K562 (cell line): ENCODE measurements around the gene CNDP1. TPM values are rescaled to one million over a fixed set of nuclear protein-coding genes. Genes with fewer than 3 reads are reported as not detected.
A peak's percentile ranks its signal among the peaks of the same experiment; 100 is the strongest.

Experiments used
- ASH1L ChIP-seq: fragments of 450-650 bp; IDR thresholded peaks from 2 replicates; pipeline ENCODE4 v1.6.1; 2018; ENCODE audit warnings: borderline replicate concordance, mild to moderate bottlenecking, low read depth; ENCODE audit not compliant: partially characterized antibody
- CBX8 ChIP-seq: fragments of 200-600 bp; sonication (generic); IDR thresholded peaks from 2 replicates; pipeline ENCODE4 v1.6.1; 2012; ENCODE audit warnings: borderline replicate concordance, mixed run types, low read depth, mild to moderate bottlenecking, moderate library complexity, mixed read lengths, low read length, control low read depth, inconsistent platforms; ENCODE audit not compliant: poor library complexity, severe bottlenecking; ENCODE audit errors: extremely low read depth
- CEBPG ChIP-seq, 3 experiments: fragments of 200-800 bp in 1 of 3; sonication (Bioruptor generic) in 1 of 3; sonication (generic) in 1 of 3; formaldehyde crosslinking in 1 of 3; IDR thresholded peaks in 2 of 3; conservative IDR thresholded peaks in 1 of 3; 2 replicates each; pipeline versions ENCODE4 v1.6.1 to v1.8.0; 2016 to 2022; ENCODE audit warnings: missing compliant biosample characterization in 2 of 3, missing genetic modification characterization in 2 of 3, mild to moderate bottlenecking in 1 of 3, missing genetic modification reagents in 1 of 3
- ELF1 ChIP-seq: fragments of 200-800 bp; sonication (Bioruptor generic); IDR thresholded peaks from 2 replicates; pipeline ENCODE4 v1.6.1; 2016; ENCODE audit warnings: missing genetic modification characterization, missing compliant biosample characterization
- ERF ChIP-seq: fragments of 450-650 bp; formaldehyde crosslinking; IDR thresholded peaks from 2 replicates; pipeline ENCODE4 v1.4.0; 2020; ENCODE audit warnings: mild to moderate bottlenecking, mixed read lengths
- FOXM1 ChIP-seq, 2 experiments: fragments of 450-650 bp in 1 of 2; sonication (generic) in 1 of 2; formaldehyde crosslinking in 1 of 2; IDR thresholded peaks; 2 replicates each; pipeline versions ENCODE4 v1.6.1 to v1.9.0; 2017 to 2022; ENCODE audit warnings: low read depth in 2 of 2, mild to moderate bottlenecking in 2 of 2, missing genetic modification reagents in 1 of 2, moderate library complexity in 1 of 2
- HDGF ChIP-seq: fragments of 450-650 bp; IDR thresholded peaks from 2 replicates; pipeline ENCODE4 v1.6.1; 2016
- HMG20B ChIP-seq: fragments of 250-450 bp; sonication (Bioruptor Pico); IDR thresholded peaks from 2 replicates; pipeline ENCODE4 v1.5.0; 2021; ENCODE audit warnings: mild to moderate bottlenecking
- MBD2 ChIP-seq: sonication (generic); IDR thresholded peaks from 2 replicates; pipeline ENCODE4 v1.6.1; 2016; ENCODE audit warnings: low read depth, borderline replicate concordance
- MYC ChIP-seq, 2 experiments: fragments of 250-450 bp in 1 of 2; sonication (Bioruptor Pico) in 1 of 2; IDR thresholded peaks; 2 replicates each; pipeline versions ENCODE4 v1.5.1 to v1.6.1; 2012 to 2021; ENCODE audit warnings: low read depth in 2 of 2, borderline replicate concordance in 1 of 2, improper control_type of control experiment in 1 of 2, low read length in 1 of 2, mild to moderate bottlenecking in 1 of 2, moderate library complexity in 1 of 2
- NFATC3 ChIP-seq: fragments of 450-650 bp; IDR thresholded peaks from 2 replicates; pipeline ENCODE4 v1.6.1; 2017; ENCODE audit warnings: mild to moderate bottlenecking
- NR2C2 ChIP-seq, 2 experiments: fragments of 200-800 bp in 1 of 2; sonication (Bioruptor generic) in 1 of 2; sonication (generic) in 1 of 2; formaldehyde crosslinking in 1 of 2; IDR thresholded peaks; 2 replicates each; pipeline versions ENCODE4 v1.6.1 to v1.8.0; 2016 to 2022; ENCODE audit warnings: mild to moderate bottlenecking in 1 of 2, missing compliant biosample characterization in 1 of 2, missing genetic modification characterization in 1 of 2, missing genetic modification reagents in 1 of 2
- NRF1 ChIP-seq, 2 experiments: fragments of 450-650 bp; IDR thresholded peaks in 1 of 2; conservative IDR thresholded peaks in 1 of 2; 2 replicates each; pipeline ENCODE4 v1.6.1; 2014; ENCODE audit warnings: mild to moderate bottlenecking in 2 of 2
- RBM22 ChIP-seq: fragments of 200-400 bp; formaldehyde crosslinking; IDR thresholded peaks from 2 replicates; pipeline ENCODE4 v1.6.1; 2018; ENCODE audit warnings: low read length, low read depth; ENCODE audit not compliant: poor library complexity, severe bottlenecking
- ZBTB17 ChIP-seq: fragments of 450-650 bp; formaldehyde crosslinking; IDR thresholded peaks from 2 replicates; pipeline ENCODE4 v1.4.0; 2020; ENCODE audit warnings: mild to moderate bottlenecking
- ZBTB49 ChIP-seq: sonication (generic); formaldehyde crosslinking; IDR thresholded peaks from 2 replicates; pipeline ENCODE4 v1.8.0; 2022; ENCODE audit warnings: missing genetic modification reagents, mild to moderate bottlenecking, borderline replicate concordance
- ZFP36 ChIP-seq: fragments of 150-350 bp; IDR thresholded peaks from 2 replicates; pipeline ENCODE4 v1.6.1; 2018; ENCODE audit warnings: low read length, low read depth; ENCODE audit not compliant: partially characterized antibody
- ZNF778 ChIP-seq: fragments of 450-650 bp; formaldehyde crosslinking; IDR thresholded peaks from 2 replicates; pipeline ENCODE4 v1.4.0; 2020; ENCODE audit warnings: mild to moderate bottlenecking, moderate library complexity
- ZNF830 ChIP-seq: fragments of 250-450 bp; sonication (Bioruptor Pico); IDR thresholded peaks from 2 replicates; pipeline ENCODE4 v1.5.0; 2021; ENCODE audit warnings: mild to moderate bottlenecking
- polyA plus RNA-seq, 8 experiments: library from polyadenylated mRNA; depleted of rRNA in 4 of 8; stranded (reverse) in 5 of 8; unstranded in 3 of 8; fragments of >200 nt; fragmentation: Nextera tagmentation in 2 of 8; fragmentation: Illumina TruSeq in 1 of 8; extraction: Ambion mirVana in 2 of 8; extraction: Trizol in 1 of 8; gene quantifications; 2 replicates each; pipeline versions ENCODE4 v1.2.1 to v1.2.3, GENCODE V29; 2011 to 2014; ENCODE audit warnings: inconsistent platforms in 1 of 8, missing spikeins in 1 of 8
- total RNA-seq, 7 experiments: library from RNA; depleted of rRNA in 6 of 7; stranded (reverse); fragments of >200 nt in 6 of 7; fragmentation: Illumina TruSeq in 2 of 7; extraction: Trizol in 2 of 7; gene quantifications; 2 replicates each; pipeline versions ENCODE4 v1.2.1 to v1.2.3, GENCODE V29; 2011 to 2021; ENCODE audit warnings: low replicate concordance in 1 of 7
- TF ChIP-seq, protein P1 (sequence below): sonication (generic); formaldehyde crosslinking; IDR thresholded peaks from 2 replicates; pipeline ENCODE4 v1.8.0; 2022; ENCODE audit warnings: mild to moderate bottlenecking, low read depth, missing genetic modification reagents

Gene CNDP1
- total and polyA plus RNA-seq, 9 of the 15 experiments (the other 6 are each of a cell fraction or from before 2014, with no cell fraction given), result not detected

- no peak for TF ChIP-seq HDGF
- peak; percentile 56; the same call in 1 of the 2 replicates for TF ChIP-seq ELF1 (tag)
- TF ChIP-seq CBX8, result no peak
- TF ChIP-seq ZBTB17, result no peak
- TF ChIP-seq MYC (IDR thresholded peaks at IDR 0.05; ENCODE audit: low read depth, low read length), result no peak; the same call in 1 of the 2 replicates
- TF ChIP-seq MYC (CRISPR knock-in tag; IDR thresholded peaks at IDR 0.05; ENCODE audit: borderline replicate concordance, low read depth), result no peak
- no peak for TF ChIP-seq ZFP36
- no peak for TF ChIP-seq ERF (CRISPR knock-in tag)
- no peak for TF ChIP-seq NFATC3
- TF ChIP-seq CEBPG (CRISPR knock-in tag; IDR thresholded peaks at IDR 0.05), result peak; percentile 59
- peak in 1 of 2 experiments; percentile 46; a peak in 1 of 4 replicates for TF ChIP-seq CEBPG (tag; conservative IDR thresholded peaks at IDR 0.05 in 1 of 2, IDR thresholded peaks at IDR 0.05 in 1 of 2)
- TF ChIP-seq NRF1 (conservative IDR thresholded peaks at IDR 0.05 in 1 of 2, IDR thresholded peaks at IDR 0.05 in 1 of 2), result peak; percentile 84 to 86
- TF ChIP-seq MBD2, result no peak
- TF ChIP-seq NR2C2 (CRISPR knock-in tag; IDR thresholded peaks at IDR 0.05), result no peak
- TF ChIP-seq NR2C2 (tag; IDR thresholded peaks at IDR 0.05), result peak; percentile 43; the same call in 1 of the 2 replicates
- TF ChIP-seq FOXM1 (IDR thresholded peaks at IDR 0.05; ENCODE audit: low read depth), result no peak
- no peak for TF ChIP-seq FOXM1 (CRISPR knock-in tag; IDR thresholded peaks at IDR 0.05; ENCODE audit: low read depth)
- TF ChIP-seq ZNF778 (CRISPR knock-in tag), result no peak
- TF ChIP-seq ASH1L, result no peak
- TF ChIP-seq ZBTB49, result no peak
- TF ChIP-seq ZNF830 (CRISPR knock-in tag), result no peak
- no peak for TF ChIP-seq RBM22
- no peak for TF ChIP-seq HMG20B (CRISPR knock-in tag)
- TF ChIP-seq, protein P1, sequence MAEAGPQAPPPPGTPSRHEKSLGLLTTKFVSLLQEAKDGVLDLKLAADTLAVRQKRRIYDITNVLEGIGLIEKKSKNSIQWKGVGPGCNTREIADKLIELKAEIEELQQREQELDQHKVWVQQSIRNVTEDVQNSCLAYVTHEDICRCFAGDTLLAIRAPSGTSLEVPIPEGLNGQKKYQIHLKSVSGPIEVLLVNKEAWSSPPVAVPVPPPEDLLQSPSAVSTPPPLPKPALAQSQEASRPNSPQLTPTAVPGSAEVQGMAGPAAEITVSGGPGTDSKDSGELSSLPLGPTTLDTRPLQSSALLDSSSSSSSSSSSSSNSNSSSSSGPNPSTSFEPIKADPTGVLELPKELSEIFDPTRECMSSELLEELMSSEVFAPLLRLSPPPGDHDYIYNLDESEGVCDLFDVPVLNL (CRISPR knock-in tag), result no peak
These were observed 35.3 kb upstream of the CNDP1 start (continued) for GRCh38 chr18:74498712-74499627.
